ENCODE measurements around the gene HCFC1R1. TPM values are rescaled to one million over a fixed set of nuclear protein-coding genes. Genes with fewer than 3 reads are reported as not detected.

HCFC1R1 gene
- total RNA-seq, 1 donor from 2014 or later = 47.0 TPM

- H3K27me3 ChIP-seq (ENCODE audit: insufficient read depth, low read length) = no peaks in the 10 kb centered on the region
- peak overlapping the region; percentile 100 for H3K27ac ChIP-seq (ENCODE audit: low read depth, low read length)
- Mint-ChIP-seq H3K9me3 (ENCODE audit: unreplicated experiment) (no peaks in the 10 kb centered on the region), H3K4me3 (ENCODE audit: unreplicated experiment) (peak overlapping the region; percentile 90), H3K36me3 (ENCODE audit: low read depth, unreplicated experiment) (peaks cover 5% of the 10 kb centered on the region), H3K4me1 (ENCODE audit: low read depth, unreplicated experiment) (peaks cover 18% of the 10 kb centered on the region), H3K27me3 (ENCODE audit: low read depth, unreplicated experiment) (no peaks in the 10 kb centered on the region), H3K27ac (ENCODE audit: unreplicated experiment) (peak overlapping the region; percentile 90)
- H3K9me3 ChIP-seq (ENCODE audit: insufficient read depth, low read depth, low read length) = no peaks in the 10 kb centered on the region
- FAIRE-seq (no peak), DNase-seq (ENCODE audit: low read depth) (no peak)
- peaks cover 5% of the 10 kb centered on the region for H3K79me2 ChIP-seq (ENCODE audit: insufficient read depth, low read length)
- no peaks in the 10 kb centered on the region for H3K36me3 ChIP-seq (ENCODE audit: insufficient read depth, low read length)
- H3K4me1 ChIP-seq (ENCODE audit: insufficient read depth, low read length) = peaks cover 29% of the 10 kb centered on the region
- peak overlapping the region; percentile 99 for H3K9ac ChIP-seq (ENCODE audit: low read length)
- H3K4me2 ChIP-seq (ENCODE audit: low read length) = peak overlapping the region; percentile 88
- H4K20me1 ChIP-seq (ENCODE audit: insufficient read depth, low read length) = peaks cover 6% of the 10 kb centered on the region
- peak overlapping the region; percentile 52 for H3K4me3 ChIP-seq (ENCODE audit: insufficient read depth, low read depth, low read length)
- TF ChIP-seq CTCF (IDR thresholded peaks at IDR 0.05; ENCODE audit: insufficient read depth, low read depth, low read length) (no peak), EZH2 (IDR thresholded peaks at IDR 0.05; ENCODE audit: insufficient read depth, low read length) (no peak)
- peak overlapping the region; percentile 68 for H2AFZ ChIP-seq (ENCODE audit: low read depth, low read length)
These were observed 4.0 kb downstream of the HCFC1R1 start for GRCh38 chr16:3019594-3020246.

GRCh38 chr16:3017794-3018506 lies 5.8 kb downstream of the HCFC1R1 start, which contains the start of gene CLDN6:
TSS of gene CLDN6 (minus strand) at chr16:3018183. CDS start at chr16:3016021, 2,162 bp downstream.
- H3K27me3 Mint-ChIP-seq (ENCODE audit: low read depth, unreplicated experiment) = no peaks in the 10 kb centered on the region
- Histone ChIP-seq H3K27ac (ENCODE audit: low read depth, low read length) (no peak within 1 kb of the TSS), H3K9me3 (ENCODE audit: insufficient read depth, low read depth, low read length) (no peaks in the 10 kb centered on the region), H3K79me2 (ENCODE audit: insufficient read depth, low read length) (peaks cover 5% of the 10 kb centered on the region), H2AFZ (ENCODE audit: low read depth, low read length) (peak within 1 kb of the TSS; percentile 10), H3K36me3 (ENCODE audit: insufficient read depth, low read length) (no peaks in the 10 kb centered on the region), H3K4me2 (ENCODE audit: low read length) (peak within 1 kb of the TSS; percentile 62), H4K20me1 (ENCODE audit: insufficient read depth, low read length) (peaks cover 6% of the 10 kb centered on the region), H3K27me3 (ENCODE audit: insufficient read depth, low read length) (peaks cover 11% of the 10 kb centered on the region), H3K4me3 (ENCODE audit: insufficient read depth, low read depth, low read length) (no peak within 1 kb of the TSS), H3K9ac (ENCODE audit: low read length) (no peak within 1 kb of the TSS), H3K4me1 (ENCODE audit: insufficient read depth, low read length) (peaks cover 24% of the 10 kb centered on the region)
- H3K27ac Mint-ChIP-seq (ENCODE audit: unreplicated experiment) = peak within 1 kb of the TSS; percentile 95
- no peaks in the 10 kb centered on the region for H3K9me3 Mint-ChIP-seq (ENCODE audit: unreplicated experiment)
- FAIRE-seq (no peak), DNase-seq (ENCODE audit: low read depth) (no peak)
- H3K4me3 Mint-ChIP-seq (ENCODE audit: unreplicated experiment) = peak within 1 kb of the TSS; percentile 92
- H3K36me3 Mint-ChIP-seq (ENCODE audit: low read depth, unreplicated experiment) = peaks cover 5% of the 10 kb centered on the region
- peaks cover 15% of the 10 kb centered on the region for H3K4me1 Mint-ChIP-seq (ENCODE audit: low read depth, unreplicated experiment)
- TF ChIP-seq EZH2 (IDR thresholded peaks at IDR 0.05; ENCODE audit: insufficient read depth, low read length) (no peak), CTCF (IDR thresholded peaks at IDR 0.05; ENCODE audit: insufficient read depth, low read depth, low read length) (peak; percentile 21)
